HG03064 (cell line): Measurements from ENCODE around the gene RTEL1.
"Not testable (repeated sequence)": the region's sequence is repeated elsewhere in the genome, so short reads cannot be mapped to it uniquely, and the experiment has no call there.

Experiments used
- ATAC-seq: cut with Tn5 transposase; IDR thresholded peaks from one replicate; pipeline ENCODE4 v1.9.1; 2021; ENCODE audit warnings: low read depth; ENCODE audit not compliant: unreplicated experiment

Gene RTEL1

DNA sequence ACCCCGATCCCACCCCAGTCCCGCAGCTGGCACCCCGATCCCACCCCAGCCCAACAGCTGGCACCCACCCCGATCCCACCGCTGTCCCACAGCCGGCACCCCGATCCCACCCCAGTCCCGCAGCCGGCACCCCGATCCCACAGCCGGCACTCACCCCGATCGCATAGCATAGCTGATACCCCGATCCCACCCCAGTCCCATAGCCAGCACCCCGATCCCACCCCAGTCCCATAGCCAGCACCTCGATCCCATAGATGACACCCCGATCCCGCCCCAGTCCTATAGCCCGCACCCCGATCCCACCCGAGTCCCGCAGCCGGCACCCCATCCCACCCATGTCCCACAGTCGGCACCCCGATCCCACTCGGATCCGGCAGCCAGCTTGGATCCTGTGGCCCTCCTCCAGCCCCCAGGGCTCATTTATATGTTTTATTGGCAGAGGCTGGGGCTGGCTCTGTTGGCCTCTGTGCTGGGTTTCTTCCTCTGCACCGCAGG, 30.3 kb upstream of the RTEL1 start:
- no peak for ATAC-seq

DNA sequence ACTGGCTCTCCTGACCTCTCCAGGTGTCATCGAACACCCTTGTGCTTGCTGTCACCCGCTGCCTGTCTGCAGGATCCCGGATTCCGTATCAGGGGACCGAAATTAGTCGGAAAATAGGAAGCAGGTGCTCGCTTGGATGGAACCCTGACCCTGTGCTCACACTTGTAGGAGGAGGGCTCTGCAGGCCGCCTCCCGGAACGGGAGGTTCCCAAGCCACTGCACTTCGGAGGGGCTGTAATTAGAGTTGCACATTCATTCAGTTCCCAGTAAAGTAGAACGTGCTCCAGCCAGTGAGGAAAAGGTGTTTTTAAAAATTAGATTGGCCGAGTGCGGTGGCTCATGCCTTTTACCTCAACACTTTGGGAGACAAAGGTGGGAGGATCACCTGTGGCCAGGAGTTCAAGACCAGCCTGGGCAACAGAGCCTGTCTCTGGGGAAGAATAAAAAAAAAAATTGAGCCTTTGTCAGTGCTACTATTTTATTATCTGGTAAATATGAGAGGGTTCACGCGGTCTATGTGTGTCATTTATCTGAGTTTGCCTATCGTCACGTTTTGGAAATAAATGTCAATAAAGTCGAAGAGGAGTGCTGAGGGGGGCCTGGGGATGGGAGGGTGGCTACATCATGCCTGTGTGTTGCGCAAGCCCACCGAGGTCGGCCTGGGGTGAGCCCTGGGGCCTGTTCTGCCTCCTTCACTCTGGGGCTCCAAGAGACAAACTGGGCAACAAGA, 29.7 kb upstream of the RTEL1 start:
- ATAC-seq, result no peak

DNA sequence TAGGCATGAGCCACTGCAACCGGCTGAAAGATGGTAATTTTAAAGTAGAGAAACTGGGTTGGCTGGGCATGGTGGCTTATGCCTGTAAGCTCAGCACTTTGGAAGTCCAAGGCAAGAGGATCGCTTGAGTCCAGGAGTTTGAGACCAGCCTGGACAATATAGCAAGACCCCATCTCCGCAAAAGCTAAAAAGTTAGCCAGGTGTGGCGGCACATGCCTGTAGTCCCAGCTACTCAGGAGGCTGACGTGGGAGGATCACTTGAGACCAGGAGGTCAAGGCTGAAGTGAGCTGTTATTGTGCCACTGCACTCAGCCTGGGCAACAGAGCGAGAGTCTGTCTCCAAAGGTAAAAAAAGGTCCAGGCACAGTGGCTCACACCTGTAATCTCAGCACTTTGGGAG, 27.2 kb upstream of the RTEL1 start:
- not testable (repeated sequence) for ATAC-seq

DNA sequence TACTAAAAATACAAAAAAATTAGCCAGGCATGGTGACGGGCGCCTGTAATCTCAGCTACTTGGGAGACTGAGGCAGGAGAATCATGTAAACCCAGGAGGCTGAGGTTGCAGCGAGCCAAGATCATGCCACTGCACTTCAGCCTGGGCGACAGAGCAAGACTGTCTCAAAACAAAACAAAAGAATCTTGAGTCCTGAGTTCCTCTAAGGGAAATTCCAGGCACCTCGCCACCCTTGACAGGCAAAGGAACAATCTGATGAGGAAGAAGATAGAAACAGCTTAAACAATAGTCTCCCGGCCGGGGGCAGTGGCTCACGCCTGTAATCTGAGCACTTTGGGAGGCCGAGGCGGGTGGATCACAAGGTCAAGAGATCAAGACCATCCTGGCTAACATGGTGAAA, 26.7 kb upstream of the RTEL1 start:
- ATAC-seq, result not testable (repeated sequence)

DNA sequence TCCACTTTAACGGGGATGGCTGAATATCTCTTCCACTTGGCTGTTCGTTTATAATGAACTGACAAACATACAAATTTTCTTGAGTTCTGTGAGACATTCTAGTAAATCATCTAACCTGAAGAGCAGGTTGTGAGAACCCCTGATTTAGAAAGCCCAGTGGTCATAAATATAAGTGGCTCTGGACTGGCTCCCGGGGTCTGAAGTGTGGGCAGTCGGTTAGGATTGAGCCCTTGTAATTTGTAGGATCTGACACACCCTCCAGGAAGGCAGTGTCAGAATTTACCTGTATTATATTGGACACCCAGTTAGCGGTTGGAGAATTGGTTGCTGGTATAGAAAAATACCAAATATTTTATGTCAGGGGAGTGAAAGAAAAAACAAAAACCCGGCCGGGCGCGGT, 24.4 kb upstream of the RTEL1 start:
- ATAC-seq, result no peak

DNA sequence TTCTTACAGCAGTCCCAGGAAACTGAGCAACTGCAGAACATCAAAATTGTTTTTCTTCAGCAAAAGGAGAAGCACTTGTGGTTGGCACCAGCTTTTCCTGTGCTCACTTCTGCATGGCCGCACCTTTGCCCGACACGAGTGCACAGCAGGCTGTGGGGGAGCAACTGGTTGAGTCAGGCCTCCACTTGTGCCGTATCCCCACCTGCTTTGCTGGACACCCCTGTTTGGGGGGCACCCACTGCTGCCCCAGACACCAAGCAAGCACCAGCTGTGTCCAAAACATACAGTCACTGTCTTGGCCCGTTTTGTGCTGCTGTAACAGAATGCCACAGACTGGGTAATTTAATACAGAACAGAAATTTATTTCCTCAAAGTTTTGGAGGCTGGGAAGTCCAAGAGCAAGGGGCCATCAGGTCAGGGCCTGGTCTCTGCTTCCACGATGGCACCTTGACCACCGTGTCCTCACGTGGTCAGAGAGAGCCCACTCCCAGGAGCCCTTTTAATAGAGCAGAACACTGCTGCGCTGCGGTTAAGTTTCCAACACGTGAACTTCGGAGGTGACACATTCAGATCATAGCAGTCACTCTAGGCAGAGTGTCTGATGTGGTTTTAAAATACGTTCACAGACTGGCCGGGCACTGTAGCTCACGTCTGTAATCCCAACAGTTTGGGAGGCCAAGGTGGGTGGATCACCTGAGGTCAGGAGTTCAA, 22.5 kb upstream of the RTEL1 start:
- ATAC-seq, result no peak

DNA sequence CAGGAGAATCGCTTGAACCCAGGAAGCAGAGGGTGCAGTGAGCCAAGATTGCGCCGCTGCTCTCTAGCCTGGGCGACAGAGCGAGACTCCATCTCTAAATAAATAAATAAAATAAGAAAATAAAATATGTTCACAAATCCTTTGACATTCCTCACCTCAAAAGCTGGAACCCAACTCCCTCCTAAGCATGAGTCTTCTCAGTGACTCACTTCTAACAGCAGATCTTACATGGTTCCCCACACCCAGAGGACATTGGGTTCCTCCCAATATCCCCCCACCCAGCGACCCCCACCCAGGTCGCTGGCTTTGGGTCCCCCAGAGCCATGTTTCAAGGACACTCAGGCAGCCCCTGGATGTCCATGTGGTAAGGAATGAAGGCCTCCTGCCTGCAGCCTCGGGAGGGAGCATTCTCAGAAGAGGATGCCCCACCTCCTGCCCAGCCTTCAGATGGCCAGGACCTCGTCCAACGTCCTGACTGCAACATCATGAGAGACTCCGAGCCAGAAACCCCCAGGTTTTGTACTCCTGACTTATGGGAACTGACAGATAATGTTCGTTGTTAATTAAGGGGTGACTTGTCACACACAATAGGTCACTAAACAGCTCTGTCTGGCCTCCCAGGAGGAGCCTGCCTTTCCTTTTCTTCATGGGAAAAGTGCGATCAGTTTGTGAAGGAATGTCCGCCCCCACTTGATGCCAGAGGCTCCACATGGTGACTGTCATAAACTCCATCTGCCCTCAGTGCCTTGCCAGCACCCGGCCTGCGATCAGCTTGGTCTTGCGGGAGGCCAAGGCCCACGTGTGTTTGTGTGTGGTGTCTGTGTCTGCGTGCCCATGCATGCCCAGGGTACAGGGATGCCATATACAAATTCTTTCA, 21.1 kb upstream of the RTEL1 start:
- no peak for ATAC-seq

DNA sequence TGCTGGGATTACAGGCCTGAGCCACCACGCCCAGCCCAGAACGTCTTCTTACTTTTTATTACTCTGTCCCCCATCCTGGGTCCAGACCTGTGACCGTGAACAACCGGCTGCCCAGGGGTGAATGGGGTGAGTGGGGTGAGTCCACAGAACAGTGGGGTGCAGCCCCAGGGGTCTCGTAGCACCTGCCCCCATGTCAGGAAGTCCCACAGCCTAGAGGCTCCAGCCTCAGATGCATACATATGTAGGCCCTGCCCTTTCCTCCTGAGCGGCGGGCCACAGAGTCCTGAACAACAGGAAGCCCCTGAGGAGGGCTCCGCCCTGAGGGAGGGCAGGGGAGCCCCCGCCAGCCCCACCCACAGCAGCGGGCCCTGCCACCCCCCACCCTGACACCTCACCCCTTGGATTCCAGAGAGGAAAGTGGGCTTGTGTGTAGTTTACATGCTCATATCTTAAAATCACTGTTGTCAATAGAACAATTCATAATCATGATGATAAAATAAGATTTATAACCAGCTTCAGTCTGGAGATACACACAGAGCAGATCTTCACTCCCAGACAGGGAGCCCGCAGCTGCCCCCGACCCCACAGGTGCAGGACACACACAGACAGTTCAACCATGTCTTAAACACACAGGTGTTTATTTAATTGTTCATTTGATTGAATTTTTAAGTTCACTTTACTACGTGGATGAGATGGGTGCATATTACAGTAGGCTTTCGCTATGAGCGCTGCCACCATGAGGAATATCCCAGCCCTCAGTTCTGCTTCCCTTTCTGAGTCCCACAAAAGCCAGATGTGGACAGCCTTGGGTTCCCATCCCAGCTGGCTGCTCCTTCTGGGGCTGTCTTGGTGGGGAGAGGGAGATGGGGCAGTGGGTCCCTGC, 18.8 kb upstream of the RTEL1 start:
- ATAC-seq, result no peak

DNA sequence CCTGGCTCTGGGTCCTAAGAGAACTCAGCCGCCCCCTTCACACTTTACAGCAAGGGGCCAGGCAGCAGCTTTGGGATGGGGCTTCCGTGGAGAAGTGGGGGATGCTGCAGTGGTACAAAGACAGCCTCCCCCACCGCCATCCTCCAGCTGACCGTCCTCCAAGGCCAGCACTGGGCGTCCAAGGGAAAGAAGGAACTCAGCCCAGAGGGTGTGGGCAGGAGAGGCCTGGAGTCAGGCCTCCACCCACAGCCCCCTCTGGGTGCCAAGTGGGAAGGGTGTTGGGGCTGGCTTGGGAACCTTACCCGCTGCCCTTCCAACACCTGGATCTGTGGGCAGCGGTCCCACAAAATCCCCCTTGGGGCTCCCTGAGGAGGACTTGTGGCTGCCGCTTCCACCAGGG, 18.0 kb upstream of the RTEL1 start:
- ATAC-seq, result no peak

DNA sequence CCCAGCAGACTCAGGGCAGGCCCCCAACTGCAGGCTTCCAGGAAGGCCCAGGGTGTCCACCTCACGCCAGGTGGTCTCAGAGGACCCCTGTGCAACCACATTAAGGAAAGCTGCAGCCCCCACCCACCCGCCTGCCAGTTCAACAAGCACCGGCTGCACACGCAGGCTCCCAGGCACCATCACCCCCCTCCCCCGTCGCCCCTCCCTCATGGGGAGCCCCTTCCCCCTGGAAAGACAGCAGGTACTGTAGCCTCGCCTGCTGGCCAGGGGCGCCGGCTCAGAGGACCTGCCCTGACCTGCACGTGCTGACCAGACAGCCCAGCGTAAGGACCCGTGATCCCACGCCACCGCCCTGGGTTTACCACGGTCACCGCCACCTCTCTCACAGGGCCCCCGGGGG, 17.4 kb upstream of the RTEL1 start:
- ATAC-seq, result not testable (repeated sequence)

DNA sequence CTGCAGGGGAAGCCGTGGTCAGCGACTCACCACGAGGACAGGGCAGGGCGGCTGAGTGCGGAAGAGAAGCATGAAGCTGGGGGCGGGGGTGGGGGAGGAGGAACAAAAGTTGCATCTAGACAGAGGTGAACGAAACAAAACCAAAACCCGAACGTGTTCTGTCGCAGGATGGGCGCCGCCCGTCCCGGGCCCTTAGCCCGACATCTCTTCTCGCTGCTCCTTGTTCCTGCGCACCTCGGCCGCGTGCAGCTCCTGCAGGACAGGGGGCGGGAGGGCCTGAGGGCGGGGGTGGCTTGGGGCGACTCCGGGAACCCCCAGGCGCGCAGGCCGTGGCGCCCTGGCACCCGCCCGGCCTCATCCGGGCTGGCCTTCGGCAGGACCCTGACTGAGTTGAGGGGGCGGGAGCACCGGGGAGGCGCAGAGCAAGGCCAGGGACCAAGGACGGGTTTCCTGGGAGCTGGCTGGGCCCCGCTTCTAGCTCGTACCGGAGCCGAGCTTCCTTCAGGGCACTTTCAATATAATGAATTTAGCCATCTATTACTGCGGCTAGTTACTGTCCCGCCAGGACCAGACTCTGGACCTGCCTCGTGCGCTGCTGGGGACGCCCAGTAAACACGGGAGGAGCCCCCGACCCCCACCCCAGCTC, 16.8 kb upstream of the RTEL1 start:
- peak; percentile 17 for ATAC-seq

DNA sequence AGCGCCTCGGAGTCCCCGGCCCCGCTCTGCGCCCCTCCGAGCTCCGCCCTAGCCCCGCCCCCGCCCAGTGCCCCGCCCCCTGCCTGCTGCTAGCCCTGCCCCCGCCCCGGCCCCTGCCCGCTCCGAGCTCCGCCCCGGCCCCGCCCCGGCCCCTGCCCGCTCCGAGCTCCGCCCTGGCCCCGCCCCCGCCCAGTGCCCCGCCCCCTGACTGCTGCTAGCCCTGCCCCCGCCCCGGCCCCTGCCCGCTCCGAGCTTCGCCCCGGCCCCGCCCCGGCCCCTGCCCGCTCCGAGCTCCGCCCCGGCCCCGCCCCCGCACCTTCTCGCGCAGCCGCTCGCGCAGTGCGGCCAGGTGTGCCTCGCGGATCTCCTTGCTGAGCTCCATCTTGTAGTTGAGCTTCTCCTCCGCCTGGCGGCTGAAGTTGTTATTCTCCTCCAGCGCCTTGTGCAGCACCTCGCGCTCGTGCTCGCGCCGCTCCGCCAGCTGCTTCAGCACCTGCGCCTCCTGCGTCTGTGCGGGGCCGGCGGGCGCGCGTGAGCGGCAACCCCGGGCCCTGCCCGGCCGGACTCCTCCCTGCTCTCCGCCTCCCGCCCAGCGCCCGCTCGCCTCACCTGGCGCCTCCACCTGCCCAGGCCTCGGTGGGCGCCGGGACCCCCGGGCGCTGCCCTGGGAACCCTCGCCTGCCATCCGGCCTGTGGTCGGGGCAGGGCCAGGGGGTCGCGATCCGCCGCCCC, 16.2 kb upstream of the RTEL1 start:
- peak; percentile 48 for ATAC-seq

DNA sequence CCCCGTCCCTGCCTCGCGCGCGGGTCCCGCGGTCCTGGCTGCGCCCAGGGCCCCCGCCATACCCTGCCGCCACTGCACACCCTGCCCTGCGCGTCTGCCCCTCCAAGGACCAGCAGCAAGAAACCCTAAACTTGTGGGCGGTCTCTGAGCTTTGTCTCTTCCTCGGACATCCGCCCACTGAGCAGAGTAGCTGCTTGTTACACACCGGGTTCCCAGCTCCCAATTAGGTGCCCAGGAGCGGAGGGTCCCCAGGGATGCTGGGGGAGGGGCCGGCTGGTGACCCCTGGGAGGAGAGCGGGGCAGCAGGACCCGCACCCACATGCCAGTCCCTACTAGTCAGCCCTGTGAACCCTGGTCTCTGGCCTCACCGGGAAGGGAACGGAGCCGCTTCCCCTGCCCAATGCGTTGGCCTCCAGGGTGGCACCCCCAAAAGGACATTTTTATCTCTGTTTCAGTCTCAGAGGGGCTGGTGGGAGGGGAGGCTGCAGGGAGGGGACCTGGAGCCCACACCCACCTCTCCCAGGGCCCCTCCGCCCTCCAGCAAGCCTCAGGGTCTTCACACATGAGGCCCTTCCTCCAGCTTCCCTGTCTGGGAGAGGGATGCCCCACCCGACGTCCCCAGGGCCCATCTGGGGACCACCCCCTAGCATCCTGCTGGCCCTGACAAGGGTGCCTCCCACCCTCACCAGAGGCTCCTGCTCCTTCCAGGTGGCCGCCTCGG, 15.4 kb upstream of the RTEL1 start:
- ATAC-seq, result no peak

DNA sequence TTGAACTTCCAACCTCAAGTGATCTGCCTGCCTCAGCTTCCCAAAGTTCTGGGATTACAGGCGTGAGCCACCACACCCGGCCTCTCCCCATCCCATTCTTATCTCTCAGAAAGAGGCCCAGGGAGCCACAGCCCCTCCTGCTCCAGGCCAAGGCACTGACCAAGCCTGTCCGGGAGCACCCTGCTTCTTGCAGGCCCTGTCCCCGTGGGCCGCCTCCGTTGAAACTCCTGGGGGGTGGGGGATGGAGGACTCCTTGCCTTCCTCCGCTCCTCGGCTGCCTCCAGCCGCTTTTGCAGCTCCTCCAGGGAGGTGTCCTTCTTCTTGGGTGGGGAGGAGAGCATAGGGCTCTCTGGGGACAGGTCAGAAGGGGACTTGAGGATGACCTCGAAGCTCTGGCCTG, 14.6 kb upstream of the RTEL1 start:
- ATAC-seq, result no peak

DNA sequence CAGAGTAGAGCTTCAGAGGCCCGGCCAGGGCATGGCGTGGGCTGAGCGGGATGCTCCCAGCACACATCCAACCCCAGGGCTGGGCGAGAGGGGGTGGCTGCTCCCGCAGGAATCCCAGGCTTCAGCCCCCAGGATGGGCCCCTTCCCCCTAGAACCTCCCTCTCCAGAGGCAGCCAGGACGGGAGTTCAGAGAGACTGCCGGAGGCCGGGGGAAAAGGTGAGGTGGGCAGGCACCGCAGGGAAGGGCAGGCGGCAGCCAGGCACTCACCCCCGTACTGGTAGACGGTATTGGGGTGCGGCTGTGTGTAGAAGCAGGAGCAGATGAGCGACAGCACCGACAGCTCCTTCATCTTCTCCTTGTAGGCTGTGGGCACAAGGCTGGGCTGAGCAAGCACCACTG, 14.2 kb upstream of the RTEL1 start:
- no peak for ATAC-seq

DNA sequence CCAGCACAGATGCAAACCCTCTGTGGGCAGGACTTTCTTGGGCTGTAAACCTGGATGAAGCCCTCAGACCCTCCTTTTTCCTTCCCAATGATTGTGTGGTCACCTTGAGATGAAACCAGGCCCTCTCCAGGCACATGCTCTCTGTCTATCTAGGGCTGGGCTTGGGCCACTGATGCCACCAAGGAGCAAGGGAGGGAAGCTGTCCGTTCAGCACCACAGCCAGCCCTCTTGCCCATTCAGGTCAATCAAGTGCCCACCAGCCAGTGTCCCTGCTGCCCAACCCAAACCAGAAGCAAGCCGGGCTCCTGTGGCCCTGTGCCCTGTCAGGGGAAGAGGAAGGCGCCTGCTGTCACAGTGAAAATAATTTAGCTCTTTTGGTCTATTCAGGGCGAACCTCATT, 12.9 kb upstream of the RTEL1 start:
- no peak for ATAC-seq

DNA sequence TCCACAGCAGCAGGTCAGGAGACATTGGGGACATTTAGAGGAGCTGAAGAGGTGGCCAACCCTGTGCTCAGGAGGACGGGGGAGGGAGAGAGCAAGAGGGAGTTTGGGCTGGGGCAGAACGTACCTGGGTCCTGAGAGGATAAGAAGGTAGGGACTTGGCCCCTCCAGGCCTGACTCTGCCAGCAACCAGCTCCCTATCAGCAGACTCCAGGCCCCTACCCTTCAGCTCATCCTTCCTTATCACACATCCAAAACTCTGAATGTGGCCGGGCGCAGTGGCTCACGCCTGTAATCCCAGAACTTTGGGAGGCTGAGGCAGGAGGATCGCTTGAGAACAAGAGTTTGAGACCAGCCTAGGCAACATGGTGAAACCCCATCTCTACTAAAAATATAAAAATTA, 9.9 kb upstream of the RTEL1 start:
- ATAC-seq, result no peak

DNA sequence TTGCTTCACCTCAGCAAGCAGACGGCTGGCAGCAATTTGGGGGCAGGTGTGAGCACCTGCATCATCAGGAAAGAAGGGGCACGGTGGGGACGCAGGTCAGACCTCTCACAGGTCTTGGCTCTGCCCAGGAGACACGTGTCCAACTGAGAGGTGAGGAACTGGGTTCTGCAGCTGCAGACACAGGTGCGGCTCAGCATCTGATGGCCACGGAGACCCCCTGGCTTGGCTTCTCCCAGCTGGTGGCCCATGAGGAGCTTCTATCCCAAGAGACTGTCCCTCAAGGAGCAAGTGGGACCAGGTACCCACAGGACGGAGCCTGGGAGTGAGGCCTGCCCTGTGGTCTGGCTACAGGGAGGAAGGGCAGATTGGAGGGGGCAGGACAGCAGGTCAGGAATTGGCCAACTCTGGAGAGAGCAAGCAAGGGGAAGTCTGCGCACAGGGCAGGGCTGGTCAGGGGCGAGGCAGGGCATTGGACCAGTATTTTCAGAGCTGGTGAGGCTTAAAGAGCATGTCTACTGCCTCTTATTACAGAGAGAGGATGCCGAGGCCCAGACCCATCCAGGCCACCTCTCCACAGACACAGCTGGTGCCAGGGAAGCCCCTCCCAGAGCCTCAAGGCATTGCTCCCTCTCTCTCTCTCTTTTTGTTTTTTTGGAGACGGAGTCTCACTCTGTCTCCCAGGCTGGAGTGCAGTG, 9.1 kb upstream of the RTEL1 start:
- no peak for ATAC-seq
